IMR-90 (cell line): ENCODE data around the gene ZCWPW1. TPM values are rescaled to one million over a fixed set of nuclear protein-coding genes. Genes with fewer than 3 reads are reported as not detected.

Source experiments
- ATAC-seq: fragments of 200-7000 bp; cut with Tn5 transposase; 2 replicates; pipeline ENCODE4 v1.9.1; 2020; ENCODE audit warnings: low read depth, mild to moderate bottlenecking, moderate library complexity
- BruUV-seq: library from RNA; stranded (reverse); fragments of 400-500 nt; replicated peaks from 2 replicates; lab custom pipeline; 2021; lab: Mats Ljungman, UMichigan
- CTCF ChIA-PET: fragments of 300-600 bp; formaldehyde crosslinking; extraction: SDS; loops from one replicate; lab custom pipeline; 2021; ENCODE audit warnings: antibody characterized with exemption; lab: Yijun Ruan, JAX
- POLR2A ChIA-PET: fragments of 300-600 bp; sonication (Branson Sonifier 250); formaldehyde crosslinking; loops from one replicate; lab custom pipeline; 2022; ENCODE audit warnings: antibody characterized with exemption; ENCODE audit not compliant: unreplicated experiment; lab: Charles Lee
- DNase-seq: peaks from one replicate; pipeline ENCODE4 v3.0.0; 2013
- H2AFZ ChIP-seq: replicated peaks from 2 replicates; pipeline ENCODE3; 2013; ENCODE audit warnings: low read length, mild to moderate bottlenecking; ENCODE audit not compliant: poor library complexity
- H2AK5ac ChIP-seq: 2 replicates; pipeline ENCODE4 v1.6.1; 2013; ENCODE audit warnings: low read depth, low read length, inconsistent platforms
- H2AK9ac ChIP-seq: replicated peaks from 2 replicates; pipeline ENCODE3; 2013; ENCODE audit warnings: mild to moderate bottlenecking, low read depth, low read length, moderate library complexity; ENCODE audit not compliant: poor library complexity
- H2BK120ac ChIP-seq: 2 replicates; pipeline ENCODE4 v1.6.1; 2013; ENCODE audit warnings: low read depth, low read length, inconsistent platforms
- H2BK15ac ChIP-seq: 3 replicates; pipeline ENCODE4 v1.6.1; 2013; ENCODE audit warnings: low read depth, low read length, inconsistent platforms
- H2BK20ac ChIP-seq: 2 replicates; pipeline ENCODE4 v1.6.1; 2013; ENCODE audit warnings: low read depth, mild to moderate bottlenecking, inconsistent platforms, low read length, moderate library complexity
- H2BK5ac ChIP-seq: 2 replicates; pipeline ENCODE4 v1.6.1; 2013; ENCODE audit warnings: mild to moderate bottlenecking, low read depth, low read length, inconsistent platforms; ENCODE audit not compliant: poor library complexity, severe bottlenecking
- H3K14ac ChIP-seq: replicated peaks from 2 replicates; pipeline ENCODE4 v1.6.1; 2013; ENCODE audit warnings: low read depth, low read length, inconsistent platforms
- H3K18ac ChIP-seq: 2 replicates; pipeline ENCODE4 v1.6.1; 2013; ENCODE audit warnings: low read depth, low read length, control low read depth
- H3K23ac ChIP-seq: 2 replicates; pipeline ENCODE4 v1.6.1; 2013; ENCODE audit warnings: low read depth, low read length, inconsistent platforms
- H3K27ac ChIP-seq: 2 replicates; pipeline ENCODE4 v1.5.1; 2013; ENCODE audit warnings: mild to moderate bottlenecking, control low read depth, low read length; ENCODE audit not compliant: insufficient read depth
- H3K27me3 ChIP-seq: 2 replicates; pipeline ENCODE4 v1.6.1; 2013; ENCODE audit warnings: low read length; ENCODE audit not compliant: control insufficient read depth, insufficient read depth
- H3K36me3 ChIP-seq: 2 replicates; pipeline ENCODE4 v1.6.1; 2013; ENCODE audit warnings: low read length, mixed read lengths; ENCODE audit not compliant: control insufficient read depth, insufficient read depth
- H3K4ac ChIP-seq: 2 replicates; pipeline ENCODE4 v1.6.1; 2013; ENCODE audit warnings: low read depth, low read length, inconsistent platforms
- H3K4me1 ChIP-seq: 2 replicates; pipeline ENCODE4 v1.6.1; 2013; ENCODE audit warnings: low read length, mixed read lengths; ENCODE audit not compliant: control insufficient read depth, insufficient read depth
- H3K4me2 ChIP-seq: 2 replicates; pipeline ENCODE4 v1.6.1; 2013; ENCODE audit warnings: low read depth, mild to moderate bottlenecking, control low read depth, low read length, moderate library complexity
- H3K4me3 ChIP-seq: 2 replicates; pipeline ENCODE4 v1.5.1; 2013; ENCODE audit warnings: low read depth, mild to moderate bottlenecking, control low read depth, low read length, moderate library complexity; ENCODE audit not compliant: insufficient read depth
- H3K56ac ChIP-seq: 2 replicates; pipeline ENCODE4 v1.6.1; 2013; ENCODE audit warnings: low read length, inconsistent platforms; ENCODE audit not compliant: insufficient read depth; ENCODE audit errors: extremely low read depth
- H3K79me1 ChIP-seq, 2 experiments: 2 replicates each; pipeline ENCODE4 v1.6.1; 2013; ENCODE audit warnings: low read length in 2 of 2, inconsistent platforms in 1 of 2, low read depth in 1 of 2
- H3K9ac ChIP-seq: 2 replicates; pipeline ENCODE4 v1.6.1; 2013; ENCODE audit warnings: low read depth, low read length, control low read depth
- H3K9me1 ChIP-seq: 2 replicates; pipeline ENCODE4 v1.6.1; 2013; ENCODE audit warnings: low read length, inconsistent platforms; ENCODE audit not compliant: insufficient read depth
- H3K9me3 ChIP-seq: 2 replicates; pipeline ENCODE4 v1.6.1; 2013; ENCODE audit warnings: low read length; ENCODE audit not compliant: control insufficient read depth, insufficient read depth
- H4K20me1 ChIP-seq: 2 replicates; pipeline ENCODE4 v1.6.1; 2013; ENCODE audit warnings: low read length, inconsistent platforms; ENCODE audit not compliant: insufficient read depth
- H4K5ac ChIP-seq: 2 replicates; pipeline ENCODE4 v1.6.1; 2013; ENCODE audit warnings: mild to moderate bottlenecking, low read depth, low read length, control low read depth
- H4K8ac ChIP-seq, 2 experiments: 2 replicates each; pipeline ENCODE4 v1.6.1; 2013; ENCODE audit warnings: low read depth in 2 of 2, low read length in 2 of 2, control low read depth in 1 of 2, inconsistent platforms in 1 of 2
- H4K91ac ChIP-seq: 2 replicates; pipeline ENCODE4 v1.6.1; 2013; ENCODE audit warnings: low read depth, low read length, inconsistent platforms; ENCODE audit not compliant: insufficient read depth
- BHLHE40 ChIP-seq: fragments of 150-350 bp; IDR thresholded peaks from 2 replicates; pipeline ENCODE4 v1.6.1; 2016; ENCODE audit warnings: mild to moderate bottlenecking, low read depth, low read length
- CEBPB ChIP-seq: IDR thresholded peaks from 2 replicates; pipeline ENCODE4 v1.6.1; 2012; ENCODE audit warnings: low read depth, low read length, improper control_type of control experiment
- CHD1 ChIP-seq: IDR thresholded peaks from 2 replicates; pipeline ENCODE4 v1.6.1; 2012; ENCODE audit warnings: low read depth, low read length, improper control_type of control experiment
- CTCF ChIP-seq: conservative IDR thresholded peaks from 2 replicates; pipeline ENCODE4 v1.5.1; 2012; ENCODE audit warnings: mild to moderate bottlenecking, low read depth, low read length, improper control_type of control experiment
- ELK1 ChIP-seq: fragments of 150-350 bp; IDR thresholded peaks from 2 replicates; pipeline ENCODE4 v1.6.1; 2016; ENCODE audit warnings: low read depth, mild to moderate bottlenecking, low read length, moderate library complexity, borderline replicate concordance
- FOS ChIP-seq: fragments of 150-350 bp; IDR thresholded peaks from 2 replicates; pipeline ENCODE4 v1.6.1; 2016; ENCODE audit warnings: low read depth, low read length
- MAFK ChIP-seq: IDR thresholded peaks from 2 replicates; pipeline ENCODE4 v1.6.1; 2012; ENCODE audit warnings: low read depth, low read length, improper control_type of control experiment
- MAZ ChIP-seq: IDR thresholded peaks from 2 replicates; pipeline ENCODE4 v1.6.1; 2012; ENCODE audit warnings: low read depth, mild to moderate bottlenecking, low read length, improper control_type of control experiment, moderate library complexity, borderline replicate concordance
- MXI1 ChIP-seq: IDR thresholded peaks from 2 replicates; pipeline ENCODE4 v1.6.1; 2012; ENCODE audit warnings: low read depth, mild to moderate bottlenecking, low read length, moderate library complexity, borderline replicate concordance
- NFE2L2 ChIP-seq: fragments of 150-350 bp; IDR thresholded peaks from 2 replicates; pipeline ENCODE4 v1.6.1; 2016; ENCODE audit warnings: low read depth, mild to moderate bottlenecking, low read length
- RAD21 ChIP-seq: IDR thresholded peaks from 2 replicates; pipeline ENCODE4 v1.6.1; 2012; ENCODE audit warnings: low read length, improper control_type of control experiment
- RCOR1 ChIP-seq: IDR thresholded peaks from 2 replicates; pipeline ENCODE4 v1.6.1; 2012; ENCODE audit warnings: mild to moderate bottlenecking, low read length, improper control_type of control experiment; ENCODE audit not compliant: insufficient replicate concordance
- RFX5 ChIP-seq: IDR thresholded peaks from 2 replicates; pipeline ENCODE4 v1.8.0; 2012; ENCODE audit warnings: low read depth, mild to moderate bottlenecking, low read length, moderate library complexity
- SMC3 ChIP-seq: fragments of 150-350 bp; IDR thresholded peaks from 2 replicates; pipeline ENCODE4 v1.6.1; 2016; ENCODE audit warnings: low read depth, mild to moderate bottlenecking, antibody characterized with exemption, low read length, moderate library complexity
- USF2 ChIP-seq: fragments of 150-350 bp; IDR thresholded peaks from 2 replicates; pipeline ENCODE4 v1.6.1; 2017; ENCODE audit warnings: mild to moderate bottlenecking, antibody characterized with exemption, low read length, low read depth
- WGBS, 2 experiments: methylation state at CpG; one replicate each; pipeline versions ENCODE4 v1.1.5 to v1.1.7; 2013; ENCODE audit warnings: missing lambda C conversion rate in 2 of 2; ENCODE audit not compliant: insufficient read length in 1 of 2; ENCODE audit errors: extremely low coverage in 2 of 2; 5-methylcytosine and 5-hydroxymethylcytosine counted together
- dilution Hi-C: fragments of 300-500 bp; cut with HindIII; formaldehyde crosslinking; loops from one replicate; pipeline ENCODE4 v1.14.3; 2018; ENCODE audit warnings: low sequenced_read_pairs; ENCODE audit not compliant: unreplicated experiment
- in situ Hi-C: fragments of 300-500 bp; cut with MboI; formaldehyde crosslinking; loops from 3 replicates; pipeline ENCODE4 v1.14.3; 2019; ENCODE audit warnings: low sequenced_read_pairs, inconsistent platforms, mixed read lengths
- intact Hi-C: fragments of 100-400 bp; cut with micrococcal nuclease; formaldehyde crosslinking; loops from 2 replicates; pipeline ENCODE4 v1.10.0; 2022
- polyA plus RNA-seq, 3 experiments: library from polyadenylated mRNA; depleted of rRNA; stranded (reverse); fragments of >200 nt; gene quantifications; 2 replicates each; pipeline ENCODE4 v1.2.3, GENCODE V29; 2012; ENCODE audit warnings: low replicate concordance in 1 of 3
- total RNA-seq: library from RNA; depleted of rRNA; stranded (reverse); fragments of >200 nt; gene quantifications from 2 replicates; pipeline ENCODE4 v1.2.3, GENCODE V29; 2012

ZCWPW1 gene
- total and polyA plus RNA-seq, 2 of the 4 experiments (the other 2 are of a cell fraction), result 0.72 to 1.3 TPM

- in situ Hi-C loops (no loop called here), intact Hi-C loops (no loop called here)
- POLR2A ChIA-PET, result no interaction called here
Observed at GRCh38 chr7:100380196-100380595, 48.3 kb downstream of the ZCWPW1 start.

More at GRCh38 chr7:100380196-100380595, 48.3 kb downstream of the ZCWPW1 start:
- dilution Hi-C loops, result no loop called here
- Histone ChIP-seq H3K27ac (no peak overlapping the region), H3K4ac (no peak overlapping the region), H2BK5ac (no peak overlapping the region), H2AK9ac (no peak overlapping the region), H2BK20ac (no peak overlapping the region), H4K5ac (no peak overlapping the region), H3K9ac (no peak overlapping the region), H3K14ac (no peak overlapping the region), H3K4me1 (no peaks in the 10 kb centered on the region), H3K79me1 (no peaks in the 10 kb centered on the region), H3K18ac (no peak overlapping the region), H2AK5ac (no peak overlapping the region), H3K23ac (no peak overlapping the region), H4K8ac (no peak overlapping the region), H3K36me3 (no peaks in the 10 kb centered on the region), H3K4me2 (no peak overlapping the region), H3K56ac (no peak overlapping the region), H2BK120ac (no peak overlapping the region), H2AFZ (no peak overlapping the region), H2BK15ac (no peak overlapping the region), H4K91ac (no peak overlapping the region), H3K4me3 (no peak overlapping the region), H4K20me1 (no peaks in the 10 kb centered on the region), H3K9me3 (no peaks in the 10 kb centered on the region), H3K9me1 (no peaks in the 10 kb centered on the region), H3K27me3 (no peaks in the 10 kb centered on the region; the same call in none of the 2 replicates)
- DNase-seq (no peak), ATAC-seq (no peak)
- WGBS, 2 experiments, result no CpG with 5 or more reads among the region's 4 CpGs
- BruUV-seq, result no TSS peak
- TF ChIP-seq BHLHE40, result no peak
- TF ChIP-seq CHD1, result no peak
- no peak for TF ChIP-seq RFX5
- no peak for TF ChIP-seq MAFK
- no peak for TF ChIP-seq RCOR1
- TF ChIP-seq MXI1, result no peak
- TF ChIP-seq ELK1, result no peak
- TF ChIP-seq NFE2L2, result no peak
- no peak for TF ChIP-seq USF2
- no peak for TF ChIP-seq FOS
- TF ChIP-seq RAD21, result no peak
- no peak for TF ChIP-seq CTCF
- no peak for TF ChIP-seq MAZ
- no peak for TF ChIP-seq SMC3
- no peak for TF ChIP-seq CEBPB
- CTCF ChIA-PET, result no interaction called here
